ENCODE measurements around the gene BPGM.

The BPGM gene

GRCh38 chr7:134705716-134706115, 59.1 kb downstream of the BPGM start:
- Histone ChIP-seq H3K4me1 (ENCODE audit: control insufficient read depth, insufficient read depth, low read length) (no peaks in the 10 kb centered on the region), H3K9me3 (ENCODE audit: control insufficient read depth, insufficient read depth, low read depth, low read length) (no peaks in the 10 kb centered on the region), H3K4me3 (ENCODE audit: low read depth, low read length) (no peak overlapping the region), H3K27ac (ENCODE audit: extremely low read depth, low read depth, low read length) (no peak overlapping the region), H3K36me3 (ENCODE audit: control insufficient read depth in 2 of 2, insufficient read depth in 1 of 2, low read length in 2 of 2) (no peaks in the 10 kb centered on the region)
- CTCF ChIA-PET = interaction anchor here (0.5 to 2.6 kb wide), 4 partner anchors 19 to 313 kb away, joined by 3 to 9 read pairs (median 4); no protein-coding TSS in a partner anchor
- TF ChIP-seq ZNF23 (tag by site-specific recombination; IDR thresholded peaks at IDR 0.05; ENCODE audit: borderline replicate concordance) = no peak
- no peak for TF ChIP-seq ZNF560 (tag by site-specific recombination; IDR thresholded peaks at IDR 0.05; ENCODE audit: borderline replicate concordance)
- no peak for TF ChIP-seq ZNF266 (tag by site-specific recombination; IDR thresholded peaks at IDR 0.05; ENCODE audit: low read depth)
- no peak for TF ChIP-seq ZSCAN16 (tag by site-specific recombination; IDR thresholded peaks at IDR 0.05)
- TF ChIP-seq ZBTB8A (tag by site-specific recombination; IDR thresholded peaks at IDR 0.05) = no peak
- TF ChIP-seq ZNF521 (tag by site-specific recombination; IDR thresholded peaks at IDR 0.05) = no peak
- no peak for TF ChIP-seq ZNF518A (tag by site-specific recombination; conservative IDR thresholded peaks at IDR 0.05; ENCODE audit: low read depth)
- no peak for TF ChIP-seq ZNF274 (IDR thresholded peaks at IDR 0.05; ENCODE audit: low read length)
- no peak for TF ChIP-seq ZNF274 (tag by site-specific recombination; IDR thresholded peaks at IDR 0.05; ENCODE audit: borderline replicate concordance)
- TF ChIP-seq ZBTB21 (tag by site-specific recombination; IDR thresholded peaks at IDR 0.05) = no peak
- no peak for TF ChIP-seq TRIM28 (IDR thresholded peaks at IDR 0.05; ENCODE audit: borderline replicate concordance, low read length)
- no peak for TF ChIP-seq ZNF514 (tag by site-specific recombination; IDR thresholded peaks at IDR 0.05)
- no peak for TF ChIP-seq GLIS2 (tag by site-specific recombination; IDR thresholded peaks at IDR 0.05)
- POLR2A ChIA-PET = no interaction called here

- no peaks in the 10 kb centered on the region for H3K36me3 ChIP-seq (ENCODE audit: control insufficient read depth in 2 of 2, insufficient read depth in 1 of 2, low read length in 2 of 2)
- POLR2A ChIA-PET = no interaction called here
- no peak overlapping the region for H3K27ac ChIP-seq (ENCODE audit: extremely low read depth, low read depth, low read length)
- H3K9me3 ChIP-seq (ENCODE audit: control insufficient read depth, insufficient read depth, low read depth, low read length) = no peaks in the 10 kb centered on the region
- CTCF ChIA-PET = interaction anchor here (0.5 to 2.6 kb wide), 6 partner anchors 18 to 314 kb away, joined by 3 to 9 read pairs (median 4); no protein-coding TSS in a partner anchor
- no peak overlapping the region for H3K4me3 ChIP-seq (ENCODE audit: low read depth, low read length)
- no peaks in the 10 kb centered on the region for H3K4me1 ChIP-seq (ENCODE audit: control insufficient read depth, insufficient read depth, low read length)
- no peak for TF ChIP-seq ZBTB8A (tag by site-specific recombination; IDR thresholded peaks at IDR 0.05)
- no peak for TF ChIP-seq ZNF354C (tag by site-specific recombination; IDR thresholded peaks at IDR 0.05; ENCODE audit: borderline replicate concordance, low read depth)
- TF ChIP-seq REST (tag by site-specific recombination; IDR thresholded peaks at IDR 0.05) = no peak
- no peak for TF ChIP-seq ZNF658 (tag by site-specific recombination; IDR thresholded peaks at IDR 0.05)
- TF ChIP-seq ZNF239 (tag by site-specific recombination; IDR thresholded peaks at IDR 0.05) = no peak
- no peak for TF ChIP-seq BCL11B (tag by site-specific recombination; IDR thresholded peaks at IDR 0.05; ENCODE audit: low read depth)
- no peak for TF ChIP-seq YY2 (tag by site-specific recombination; IDR thresholded peaks at IDR 0.05)
- TF ChIP-seq ZNF248 (tag by site-specific recombination; IDR thresholded peaks at IDR 0.05) = no peak
- TF ChIP-seq ZNF214 (tag by site-specific recombination; IDR thresholded peaks at IDR 0.05; ENCODE audit: borderline replicate concordance) = no peak
- no peak for TF ChIP-seq ZFP41 (tag by site-specific recombination; IDR thresholded peaks at IDR 0.05; ENCODE audit: borderline replicate concordance)
- no peak for TF ChIP-seq IKZF3 (tag by site-specific recombination; IDR thresholded peaks at IDR 0.05)
- TF ChIP-seq KLF8 (tag by site-specific recombination; IDR thresholded peaks at IDR 0.05) = no peak
- TF ChIP-seq PRDM10 (tag by site-specific recombination; IDR thresholded peaks at IDR 0.05) = no peak
These were observed 59.8 kb downstream of the BPGM start for GRCh38 chr7:134706468-134706867.

All from HEK293 (cell line).